HepG2 (cell line): ENCODE measurements around the gene TBL3. TPM values are rescaled to one million over a fixed set of nuclear protein-coding genes. Genes with fewer than 3 reads are reported as not detected.

Experiments used
- ARID2 ChIP-seq: sonication (generic); formaldehyde crosslinking; IDR thresholded peaks from 2 replicates; pipeline ENCODE4 v1.8.1; 2022; ENCODE audit warnings: mild to moderate bottlenecking, missing genetic modification reagents, borderline replicate concordance
- CC2D1A ChIP-seq: sonication (generic); formaldehyde crosslinking; IDR thresholded peaks from 2 replicates; pipeline ENCODE4 v1.8.1; 2023; ENCODE audit warnings: mild to moderate bottlenecking, missing genetic modification reagents
- CCAR2 ChIP-seq: fragments of 200-400 bp; formaldehyde crosslinking; optimal IDR thresholded peaks from 2 replicates; pipeline ENCODE3; 2018; ENCODE audit warnings: low read depth, mild to moderate bottlenecking, low read length, moderate library complexity
- HNRNPL ChIP-seq: fragments of 200-400 bp; formaldehyde crosslinking; IDR thresholded peaks from 2 replicates; pipeline ENCODE4 v1.6.1; 2017; ENCODE audit warnings: mild to moderate bottlenecking, low read depth, low read length
- MIER3 ChIP-seq: IDR thresholded peaks from 2 replicates; pipeline ENCODE4 v1.6.1; 2016; ENCODE audit warnings: missing compliant biosample characterization, borderline replicate concordance
- NFATC3 ChIP-seq: sonication (generic); formaldehyde crosslinking; IDR thresholded peaks from 2 replicates; pipeline ENCODE4 v1.5.1; 2020; ENCODE audit warnings: mild to moderate bottlenecking, missing genetic modification reagents
- PITX1 ChIP-seq: sonication (generic); formaldehyde crosslinking; IDR thresholded peaks from 2 replicates; pipeline ENCODE4 v1.5.1; 2020; ENCODE audit warnings: mild to moderate bottlenecking, missing genetic modification reagents
- SNAPC4 ChIP-seq: sonication (generic); formaldehyde crosslinking; IDR thresholded peaks from 2 replicates; pipeline ENCODE4 v1.4.0; 2020; ENCODE audit warnings: mild to moderate bottlenecking, missing genetic modification reagents
- SRSF4 ChIP-seq: fragments of 200-400 bp; formaldehyde crosslinking; IDR thresholded peaks from one replicate; pipeline ENCODE4 v1.6.1; 2018; ENCODE audit warnings: mild to moderate bottlenecking, low read depth, low read length, moderate library complexity; ENCODE audit not compliant: poor library complexity, severe bottlenecking
- ZBTB8A ChIP-seq: sonication (generic); formaldehyde crosslinking; IDR thresholded peaks from 2 replicates; pipeline ENCODE4 v1.4.0; 2020; ENCODE audit warnings: mild to moderate bottlenecking, low read depth, missing genetic modification reagents, borderline replicate concordance
- ZFAT ChIP-seq: sonication (generic); formaldehyde crosslinking; conservative IDR thresholded peaks from 2 replicates; pipeline ENCODE4 v1.8.1; 2023; ENCODE audit warnings: missing genetic modification reagents, inconsistent platforms
- ZFP62 ChIP-seq: sonication (generic); formaldehyde crosslinking; IDR thresholded peaks from 2 replicates; pipeline ENCODE4 v1.4.0; 2020; ENCODE audit warnings: missing genetic modification reagents
- ZNF329 ChIP-seq: sonication (generic); formaldehyde crosslinking; IDR thresholded peaks from 2 replicates; pipeline ENCODE4 v1.9.0; 2021; ENCODE audit warnings: low read depth, mild to moderate bottlenecking, missing genetic modification reagents
- ZNF674 ChIP-seq: sonication (generic); formaldehyde crosslinking; IDR thresholded peaks from 2 replicates; pipeline ENCODE4 v1.5.0; 2020; ENCODE audit warnings: low read depth, mild to moderate bottlenecking, missing genetic modification reagents
- polyA plus RNA-seq, 8 experiments: library from polyadenylated mRNA; depleted of rRNA in 3 of 8; stranded (reverse) in 7 of 8; unstranded in 1 of 8; fragments of >200 nt; fragmentation: Illumina TruSeq in 4 of 8; extraction: Trizol in 4 of 8; gene quantifications; 2 replicates each; pipeline versions ENCODE4 v1.2.1 to v1.2.3, GENCODE V29; 2011 to 2016; ENCODE audit warnings: low read depth in 4 of 8, missing spikeins in 1 of 8, mixed read lengths in 1 of 8; ENCODE audit not compliant: insufficient read depth in 1 of 8
- total RNA-seq, 5 experiments: library from RNA; depleted of rRNA; stranded (reverse); fragments of >200 nt; fragmentation: Illumina TruSeq; extraction: Trizol; gene quantifications; 2 replicates each; pipeline ENCODE4 v1.2.3, GENCODE V29; 2016; ENCODE audit warnings: low read depth in 1 of 5

The TBL3 gene
- total and polyA plus RNA-seq, 2 of the 13 experiments (the other 11 are each of a cell fraction or from before 2014, with no cell fraction given): 16.8 to 38.0 TPM

DNA sequence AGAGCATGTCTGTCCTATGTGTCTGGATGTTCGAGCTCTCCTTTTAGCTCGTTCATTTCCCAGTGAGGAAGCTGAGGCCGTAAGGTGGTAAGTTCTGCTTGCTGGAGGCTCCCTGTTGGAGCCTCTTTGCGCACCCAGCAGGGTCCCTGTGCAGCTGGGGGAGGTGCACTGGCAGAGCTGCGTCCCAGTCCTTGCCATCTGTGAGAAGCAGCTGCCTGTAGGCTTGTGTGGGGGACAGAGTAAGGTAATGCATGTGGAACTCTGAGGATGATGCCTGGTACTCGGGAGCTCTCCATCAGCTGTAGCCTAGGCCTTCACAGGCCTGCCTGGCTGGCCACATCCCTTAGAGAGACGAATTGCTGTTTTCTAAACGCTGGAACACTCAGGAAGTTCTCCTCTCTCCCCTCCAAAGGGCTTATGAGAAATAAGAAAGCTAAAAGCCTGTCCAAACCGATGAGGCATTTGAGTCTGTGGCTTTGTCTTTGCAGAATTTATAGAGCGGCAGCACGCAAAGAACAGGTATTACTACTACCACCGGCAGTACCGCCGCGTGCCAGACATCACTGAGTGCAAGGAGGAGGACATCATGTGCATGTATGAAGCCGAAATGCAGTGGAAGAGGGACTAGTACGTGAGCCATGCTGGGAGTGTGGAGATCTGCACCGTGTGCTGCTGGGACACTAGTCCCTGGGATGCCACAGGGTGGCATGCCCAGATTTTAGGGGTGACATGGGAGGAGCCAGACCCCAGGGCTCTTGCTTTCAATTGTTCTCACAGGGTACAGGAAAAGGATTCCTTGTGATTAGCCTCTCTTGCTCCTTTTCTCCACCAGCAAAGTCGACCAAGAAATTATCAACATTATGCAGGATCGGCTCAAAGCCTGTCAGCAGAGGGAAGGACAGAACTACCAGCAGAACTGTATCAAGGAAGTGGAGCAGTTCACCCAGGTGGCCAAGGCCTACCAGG, 10.9 kb upstream of the TBL3 start (continued):
- TF ChIP-seq SRSF4 (no peak), CC2D1A (CRISPR knock-in tag) (no peak), ARID2 (CRISPR knock-in tag) (0 out of 2 replicates have a peak, but pooled peaks have one; percentile 42), ZNF329 (CRISPR knock-in tag) (no peak), SNAPC4 (CRISPR knock-in tag) (no peak; the same call in 1 of the 2 replicates), NFATC3 (CRISPR knock-in tag) (no peak), CCAR2 (no peak), ZNF674 (CRISPR knock-in tag) (no peak), PITX1 (no peak), ZBTB8A (CRISPR knock-in tag) (no peak), ZFP62 (no peak), HNRNPL (no peak), MIER3 (CRISPR knock-in tag) (no peak), ZFAT (CRISPR knock-in tag) (no peak)
